ENCODE data around the gene BIN1. TPM values are rescaled to one million over a fixed set of nuclear protein-coding genes. Genes with fewer than 3 reads are reported as not detected.
"Not testable (repeated sequence)": the region's sequence is repeated elsewhere in the genome, so short reads cannot be mapped to it uniquely, and the experiment has no call there.

BIN1 gene
- total RNA-seq, 2 donors from 2014 or later = 49.2 to 84.8 TPM

- peak; percentile 72 for DNase-seq (ENCODE audit: low spot score)
- intact Hi-C loops (cut with DNase I) = no loop called here
These were observed 30.3 kb upstream of the BIN1 start for GRCh38 chr2:127137225-127137624.

- intact Hi-C loops (cut with DNase I) = no loop called here
- peak; percentile 70 for DNase-seq (ENCODE audit: low spot score)
These were observed 28.2 kb upstream of the BIN1 start for GRCh38 chr2:127134833-127135830.

GRCh38 chr2:127134235-127134634 lies 27.3 kb upstream of the BIN1 start:
- DNase-seq (ENCODE audit: low spot score) = no peak
- intact Hi-C loops (cut with DNase I) = no loop called here

- intact Hi-C loops (cut with DNase I) = no loop called here
- DNase-seq (ENCODE audit: low spot score) = no peak
These were observed 26.8 kb upstream of the BIN1 start for GRCh38 chr2:127133793-127134192.

DNA sequence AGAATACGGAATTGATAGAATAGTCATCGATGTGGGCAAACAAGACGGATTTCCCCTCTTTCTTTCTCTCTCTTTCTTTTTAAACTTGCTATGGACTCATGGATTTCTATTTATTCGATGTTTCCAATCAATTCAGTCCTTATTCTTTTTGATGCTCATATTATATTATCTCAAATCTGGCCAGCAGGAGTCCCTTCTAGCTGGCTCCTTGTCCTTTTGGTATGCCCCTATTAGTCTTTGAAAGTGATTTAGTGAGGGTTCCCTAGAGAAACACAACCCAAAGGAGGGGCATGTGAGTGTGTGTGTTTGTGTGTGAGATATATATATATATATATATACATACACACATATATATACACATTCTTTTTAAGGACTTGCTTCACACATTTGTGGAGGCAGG lies 23.5 kb upstream of the BIN1 start:
- intact Hi-C loops (cut with DNase I) = no loop called here
- no peak for DNase-seq (ENCODE audit: low spot score)

GRCh38 chr2:127129937-127130336 lies 23.0 kb upstream of the BIN1 start:
- no peak for DNase-seq (ENCODE audit: low spot score)
- intact Hi-C loops (cut with DNase I) = no loop called here

DNA sequence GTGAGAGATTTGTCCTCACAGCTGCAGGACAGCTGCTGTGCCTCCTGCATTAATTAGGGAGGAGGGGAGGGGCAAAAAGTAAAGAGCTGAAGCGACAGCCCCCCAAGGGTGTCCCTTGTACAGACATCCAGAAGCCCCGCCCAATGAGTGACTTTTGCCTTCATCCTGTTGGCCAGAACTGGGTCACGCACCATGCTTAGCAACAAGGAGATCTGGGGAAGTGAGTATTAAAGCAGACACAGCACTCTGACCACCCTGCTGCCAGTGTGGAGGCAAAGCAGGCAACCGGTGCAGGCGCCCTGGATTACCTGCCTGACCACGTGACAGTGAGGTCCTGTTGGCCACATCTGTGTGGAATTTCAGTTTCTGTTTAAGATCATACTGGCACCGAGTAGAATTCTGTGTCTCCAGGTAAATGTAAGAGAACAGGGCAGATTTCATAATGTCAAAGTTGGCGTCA lies 21.5 kb upstream of the BIN1 start:
- intact Hi-C loops (cut with DNase I) = no loop called here
- DNase-seq (ENCODE audit: low spot score) = peak; percentile 29

DNA sequence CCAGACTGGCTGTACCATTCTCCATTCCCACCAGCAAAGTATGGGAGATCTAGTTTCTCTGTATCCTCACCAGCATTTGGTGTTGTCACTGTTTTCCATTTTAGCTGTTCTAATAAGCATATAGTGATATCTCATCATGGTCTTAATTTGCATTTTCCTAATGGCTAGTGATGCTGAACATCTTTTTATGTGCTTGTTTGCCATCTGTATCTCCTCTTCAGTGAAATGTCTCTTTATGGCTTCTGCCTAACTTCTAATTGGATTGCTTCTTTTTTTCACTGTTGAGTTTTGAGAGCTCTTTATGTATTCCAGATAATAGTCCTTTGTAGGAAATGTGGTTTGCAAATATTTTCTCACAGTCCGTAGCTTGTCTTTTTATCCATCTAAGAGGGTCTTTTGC lies 18.9 kb upstream of the BIN1 start:
- intact Hi-C loops (cut with DNase I) = no loop called here

DNA sequence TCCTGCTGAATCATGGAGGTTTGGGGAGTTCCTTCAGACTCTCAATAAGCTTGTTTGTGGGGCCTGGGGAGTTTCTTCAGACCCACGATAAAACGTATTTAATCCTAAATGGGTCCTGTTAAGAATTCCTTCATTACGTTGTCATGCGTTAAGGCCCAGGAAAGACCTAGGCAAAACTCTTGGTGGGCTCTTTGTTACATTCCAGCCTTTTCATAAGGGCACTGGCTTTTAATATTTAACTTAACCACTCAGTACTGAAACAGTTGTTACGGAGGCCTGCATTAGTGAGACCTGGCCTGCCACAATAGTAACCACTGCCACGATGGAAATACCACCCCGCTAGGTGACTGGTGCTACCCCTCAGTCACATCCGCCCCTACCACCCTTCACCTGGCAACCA lies 17.5 kb upstream of the BIN1 start:
- intact Hi-C loops (cut with DNase I) = no loop called here
- no peak for DNase-seq (ENCODE audit: low spot score)

More for the DNA sequence above, 18.9 kb upstream of the BIN1 start:
- DNase-seq (ENCODE audit: low spot score) = no peak

- DNase-seq (ENCODE audit: low spot score) = peak; percentile 57
- intact Hi-C loops (cut with DNase I) = no loop called here
These were observed 15.5 kb upstream of the BIN1 start for GRCh38 chr2:127122361-127123027.

DNA sequence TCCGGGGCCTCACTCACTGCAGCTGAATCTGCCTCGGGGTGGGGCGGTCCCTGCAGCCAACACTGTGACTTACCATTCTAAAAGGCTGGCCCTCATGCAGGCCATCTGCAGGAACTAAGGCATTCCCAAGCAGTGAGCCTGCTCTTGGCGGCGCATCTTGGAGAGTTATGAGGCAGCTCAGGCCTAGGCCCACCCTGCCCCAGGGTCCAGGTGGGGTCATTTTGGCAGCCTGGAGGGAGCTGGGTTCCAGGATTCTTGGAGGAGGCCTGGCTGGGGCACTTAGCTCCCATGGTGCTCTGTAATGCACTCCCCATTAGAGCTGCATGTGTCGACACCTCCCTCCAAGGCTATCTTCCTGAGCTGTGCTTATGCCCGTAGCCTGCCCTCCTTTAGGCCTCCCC lies 14.8 kb upstream of the BIN1 start:
- peak; percentile 92 for DNase-seq (ENCODE audit: low spot score)

GRCh38 chr2:127121353-127121752 lies 14.4 kb upstream of the BIN1 start:
- no peak for DNase-seq (ENCODE audit: low spot score)
- intact Hi-C loops (cut with DNase I) = no loop called here

More for the DNA sequence above, 14.8 kb upstream of the BIN1 start:
- intact Hi-C loops (cut with DNase I) = no loop called here

DNA sequence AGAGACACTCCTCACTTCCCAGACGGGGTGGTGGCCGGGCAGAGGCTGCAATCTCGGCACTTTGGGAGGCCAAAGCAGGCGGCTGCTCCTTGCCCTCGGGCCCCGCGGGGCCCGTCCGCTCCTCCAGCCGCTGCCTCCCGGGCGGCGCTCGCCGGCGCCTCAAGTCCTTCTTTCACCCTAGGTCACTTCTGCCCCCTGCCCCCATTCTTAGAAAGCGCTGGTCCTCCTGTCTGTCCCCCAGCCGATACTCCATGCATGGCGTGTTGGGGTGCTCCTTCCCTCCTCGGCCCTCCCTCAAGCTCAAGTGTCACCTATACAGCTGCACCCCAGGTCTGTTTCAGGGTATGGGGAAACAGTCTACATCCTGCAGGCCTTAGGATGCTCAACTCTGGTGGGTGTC lies 13.5 kb upstream of the BIN1 start:
- DNase-seq (ENCODE audit: low spot score) = peak; percentile 62
- intact Hi-C loops (cut with DNase I) = not testable (repeated sequence)

GRCh38 chr2:127118467-127118866 lies 11.5 kb upstream of the BIN1 start:
- peak; percentile 42 for DNase-seq (ENCODE audit: low spot score)
- intact Hi-C loops (cut with DNase I) = no loop called here

GRCh38 chr2:127118038-127118437 lies 11.1 kb upstream of the BIN1 start:
- DNase-seq (ENCODE audit: low spot score) = peak; percentile 49
- intact Hi-C loops (cut with DNase I) = no loop called here

GRCh38 chr2:127117603-127118002 lies 10.6 kb upstream of the BIN1 start:
- DNase-seq (ENCODE audit: low spot score) = peak; percentile 37

DNA sequence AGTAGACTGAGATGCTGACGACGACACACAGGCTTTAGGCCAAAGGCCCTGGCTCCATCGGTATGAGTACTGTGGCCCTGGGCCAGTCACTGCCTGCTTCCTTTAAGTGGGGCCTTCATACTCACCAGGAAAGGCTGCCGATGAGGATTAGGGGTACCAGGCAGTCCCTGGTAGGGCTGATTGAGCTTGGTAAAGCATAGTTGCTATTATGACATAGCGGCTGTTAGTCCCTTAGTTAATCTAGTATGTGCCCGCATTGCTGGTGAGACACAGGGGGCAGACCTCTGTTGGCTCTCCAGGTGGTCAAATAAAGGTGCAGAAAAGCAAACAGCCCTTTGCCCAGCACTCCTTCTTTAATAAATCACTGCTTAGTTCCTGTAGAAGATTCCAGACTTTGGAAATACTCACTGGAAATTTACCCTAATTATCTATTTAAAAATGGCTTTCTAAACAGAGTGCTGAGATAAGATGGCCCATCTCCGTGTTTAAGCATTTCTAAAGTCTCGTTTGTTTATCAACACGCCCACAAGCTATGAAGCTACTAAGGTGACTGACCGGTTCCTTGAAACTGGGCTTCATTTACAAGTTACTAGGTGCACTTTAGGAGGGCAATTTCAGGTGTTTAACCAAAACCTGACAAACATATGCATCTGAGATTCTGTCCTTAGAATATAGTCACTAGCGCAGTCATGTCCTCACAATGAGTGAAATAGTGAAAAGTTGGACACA lies 8.7 kb upstream of the BIN1 start:
- intact Hi-C loops (cut with DNase I) = no loop called here
- peak; percentile 42 for DNase-seq (ENCODE audit: low spot score)

More at GRCh38 chr2:127117603-127118002, 10.6 kb upstream of the BIN1 start:
- intact Hi-C loops (cut with DNase I) = no loop called here

GRCh38 chr2:127110985-127111384 lies 4.0 kb upstream of the BIN1 start:
- peak; percentile 19 for DNase-seq (ENCODE audit: low spot score)
- intact Hi-C loops (cut with DNase I) = no loop called here

- intact Hi-C loops (cut with DNase I) = loop anchor here in 1 of 2 donors (10.0 kb wide), 1 partner anchor 67 kb away; no protein-coding TSS in a partner anchor
- DNase-seq (ENCODE audit: low spot score) = peak; percentile 56
These were observed 1.2 kb upstream of the BIN1 start for GRCh38 chr2:127108090-127108523.
